Measurements from ENCODE around the gene NUTF2. TPM values are rescaled to one million over a fixed set of nuclear protein-coding genes. Genes with fewer than 3 reads are reported as not detected.

Gene NUTF2
- total RNA-seq, 1 experiment from 2014 or later: 224 TPM

GRCh38 chr16:67884684-67885083, 38.0 kb downstream of the NUTF2 start, which contains the start of gene NRN1L:
Gene NRN1L, plus strand, starts transcription at chr16:67884885. Its CDS starts 19 bp downstream, at chr16:67884904.
- Mint-ChIP-seq H3K4me3 (ENCODE audit: low read depth, unreplicated experiment) (no peak within 1 kb of the TSS), H3K27me3 (ENCODE audit: unreplicated experiment) (no peaks in the 10 kb centered on the region), H3K36me3 (ENCODE audit: insufficient read depth, unreplicated experiment) (peaks cover 44% of the 10 kb centered on the region), H3K27ac (ENCODE audit: unreplicated experiment) (no peak within 1 kb of the TSS), H3K9me3 (ENCODE audit: low read depth, unreplicated experiment) (no peaks in the 10 kb centered on the region), H3K4me1 (ENCODE audit: low read depth, unreplicated experiment) (peaks cover 10% of the 10 kb centered on the region)
- no peak for DNase-seq
- CTCF ChIA-PET: interaction anchor here (0.5 to 2.1 kb wide), 5 partner anchors 8 to 156 kb away, joined by 3 to 10 read pairs (median 5); partner anchors contain the start of genes EDC4 and PSKH1
- no TSS peak for BruUV-seq (replicated peaks)
- TF ChIP-seq CTCF (IDR thresholded peaks at IDR 0.05; ENCODE audit: unreplicated experiment): no peak
- intact Hi-C loops (cut with micrococcal nuclease; ENCODE audit: unreplicated experiment): no loop called here

GRCh38 chr16:67885545-67885944, 38.8 kb downstream of the NUTF2 start:
- no peak overlapping the region for H3K4me3 Mint-ChIP-seq (ENCODE audit: low read depth, unreplicated experiment)
- no peak overlapping the region for H3K27ac Mint-ChIP-seq (ENCODE audit: unreplicated experiment)
- peaks cover 36% of the 10 kb centered on the region for H3K36me3 Mint-ChIP-seq (ENCODE audit: insufficient read depth, unreplicated experiment)
- no peaks in the 10 kb centered on the region for H3K9me3 Mint-ChIP-seq (ENCODE audit: low read depth, unreplicated experiment)
- H3K27me3 Mint-ChIP-seq (ENCODE audit: unreplicated experiment): no peaks in the 10 kb centered on the region
- TF ChIP-seq CTCF (IDR thresholded peaks at IDR 0.05; ENCODE audit: unreplicated experiment): no peak
- DNase-seq: no peak
- BruUV-seq (replicated peaks): no TSS peak
- peaks cover 10% of the 10 kb centered on the region for H3K4me1 Mint-ChIP-seq (ENCODE audit: low read depth, unreplicated experiment)
- intact Hi-C loops (cut with micrococcal nuclease; ENCODE audit: unreplicated experiment): no loop called here
- CTCF ChIA-PET: interaction anchor here (0.8 kb wide), 1 partner anchor 66 kb away, joined by 4 read pairs; no protein-coding TSS in a partner anchor

- Mint-ChIP-seq H3K4me1 (ENCODE audit: low read depth, unreplicated experiment) (peaks cover 10% of the 10 kb centered on the region), H3K36me3 (ENCODE audit: insufficient read depth, unreplicated experiment) (peaks cover 33% of the 10 kb centered on the region), H3K4me3 (ENCODE audit: low read depth, unreplicated experiment) (no peak overlapping the region), H3K9me3 (ENCODE audit: low read depth, unreplicated experiment) (no peaks in the 10 kb centered on the region), H3K27ac (ENCODE audit: unreplicated experiment) (no peak overlapping the region), H3K27me3 (ENCODE audit: unreplicated experiment) (no peaks in the 10 kb centered on the region)
- DNase-seq: no peak
- CTCF ChIA-PET: interaction anchor here (0.6 to 0.8 kb wide), 2 partner anchors 66 to 1171 kb away, joined by 4 read pairs; no protein-coding TSS in a partner anchor
- no TSS peak for BruUV-seq (replicated peaks)
- TF ChIP-seq CTCF (IDR thresholded peaks at IDR 0.05; ENCODE audit: unreplicated experiment): no peak
- intact Hi-C loops (cut with micrococcal nuclease; ENCODE audit: unreplicated experiment): no loop called here
Observed at GRCh38 chr16:67885976-67886375, 39.2 kb downstream of the NUTF2 start.

GRCh38 chr16:67886387-67886786, 39.7 kb downstream of the NUTF2 start:
- DNase-seq: no peak
- intact Hi-C loops (cut with micrococcal nuclease; ENCODE audit: unreplicated experiment): no loop called here
- Mint-ChIP-seq H3K27me3 (ENCODE audit: unreplicated experiment) (no peaks in the 10 kb centered on the region), H3K4me1 (ENCODE audit: low read depth, unreplicated experiment) (peaks cover 10% of the 10 kb centered on the region), H3K27ac (ENCODE audit: unreplicated experiment) (no peak overlapping the region), H3K9me3 (ENCODE audit: low read depth, unreplicated experiment) (no peaks in the 10 kb centered on the region), H3K36me3 (ENCODE audit: insufficient read depth, unreplicated experiment) (peaks cover 29% of the 10 kb centered on the region), H3K4me3 (ENCODE audit: low read depth, unreplicated experiment) (no peak overlapping the region)
- no peak for TF ChIP-seq CTCF (IDR thresholded peaks at IDR 0.05; ENCODE audit: unreplicated experiment)
- no TSS peak for BruUV-seq (replicated peaks)
- CTCF ChIA-PET: interaction anchor here (0.6 kb wide), 1 partner anchor 1170 kb away, joined by 4 read pairs; no protein-coding TSS in a partner anchor
